NCI-H748 (cell line): ENCODE measurements around the gene MS4A6A.
"Not testable (repeated sequence)": the region's sequence is repeated elsewhere in the genome, so short reads cannot be mapped to it uniquely, and the experiment has no call there.

Source experiments
- DNase-seq: peaks from one replicate; lab custom pipeline; 2025; ENCODE audit not compliant: unreplicated experiment; lab: John Stamatoyannopoulos, UW

The MS4A6A gene

DNA sequence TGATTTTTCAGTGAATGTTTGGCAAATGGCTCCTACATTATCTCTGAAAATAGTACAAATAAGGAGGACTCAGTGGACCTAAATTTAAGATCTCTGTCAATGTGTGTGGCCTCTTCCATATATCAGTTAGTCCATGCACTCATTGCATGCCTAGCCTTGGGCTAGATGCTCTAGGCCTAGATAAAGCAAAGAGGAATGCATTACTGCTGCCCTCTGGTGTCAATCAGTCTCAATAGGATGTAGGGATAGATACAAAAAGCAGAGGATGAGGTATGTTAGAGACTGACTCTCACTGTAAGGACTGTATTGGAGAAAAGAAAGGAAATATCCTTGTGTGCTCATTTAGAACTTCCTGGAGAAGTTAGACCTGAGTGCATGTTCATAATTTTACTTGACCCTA lies 52.4 kb downstream of the MS4A6A start:
- DNase-seq = peak; percentile 39

DNA sequence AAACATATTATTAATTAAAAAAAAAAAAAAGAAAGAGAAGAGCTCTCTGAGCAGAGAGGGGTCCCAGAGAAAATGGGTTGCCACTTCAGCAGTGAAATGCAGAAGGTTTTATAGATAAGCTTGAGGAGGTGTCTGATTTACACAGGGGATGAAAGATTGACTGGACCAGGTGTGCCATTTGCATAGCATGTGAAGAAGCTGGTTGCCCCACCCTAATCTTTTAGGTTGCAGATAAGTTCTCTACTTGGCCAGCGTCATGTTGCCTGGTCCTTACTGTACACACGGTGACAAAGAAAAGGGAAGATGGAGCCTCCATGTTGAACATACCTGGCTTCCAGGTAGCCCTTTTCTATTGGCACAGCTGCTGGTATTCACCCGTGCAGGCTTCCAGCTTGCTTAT lies 53.0 kb downstream of the MS4A6A start:
- DNase-seq = no peak

DNA sequence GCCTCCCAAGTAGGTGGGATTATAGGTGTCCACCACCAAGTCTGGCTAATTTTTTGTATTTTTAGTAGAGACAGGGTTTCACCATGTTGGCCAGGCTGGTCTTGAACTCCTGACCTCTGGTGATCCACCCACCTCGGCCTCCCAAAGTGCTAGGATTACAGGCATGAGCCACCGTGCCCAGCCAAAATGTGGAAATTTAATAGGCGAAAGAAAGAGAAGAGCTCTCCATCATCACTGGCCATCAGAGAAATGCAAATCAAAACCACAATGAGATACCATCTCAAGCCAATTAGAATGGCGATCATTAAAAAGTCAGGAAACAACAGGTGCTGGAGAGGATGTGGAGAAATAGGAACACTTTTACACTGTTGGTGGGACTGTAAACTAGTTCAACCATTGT lies 54.0 kb downstream of the MS4A6A start:
- not testable (repeated sequence) for DNase-seq

DNA sequence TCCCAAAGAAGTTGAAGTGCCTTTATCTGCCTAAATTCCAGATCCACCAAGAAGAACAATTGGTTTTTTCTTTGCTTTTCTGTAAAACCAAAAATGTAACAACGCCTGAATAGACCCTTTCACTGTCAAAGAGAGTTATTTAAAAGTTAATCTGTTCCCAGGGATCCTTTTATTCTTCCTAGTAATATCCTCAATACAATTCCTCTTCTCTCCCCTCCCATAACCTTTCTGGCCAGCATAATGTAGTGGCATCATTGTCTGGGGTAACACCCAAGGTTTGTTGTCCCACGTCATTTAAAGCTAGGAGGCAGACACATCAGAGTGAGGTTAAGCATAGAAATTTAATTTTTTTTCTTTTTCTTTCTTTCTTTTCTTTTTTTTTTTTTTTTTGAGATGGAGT lies 54.5 kb downstream of the MS4A6A start:
- DNase-seq = no peak

DNA sequence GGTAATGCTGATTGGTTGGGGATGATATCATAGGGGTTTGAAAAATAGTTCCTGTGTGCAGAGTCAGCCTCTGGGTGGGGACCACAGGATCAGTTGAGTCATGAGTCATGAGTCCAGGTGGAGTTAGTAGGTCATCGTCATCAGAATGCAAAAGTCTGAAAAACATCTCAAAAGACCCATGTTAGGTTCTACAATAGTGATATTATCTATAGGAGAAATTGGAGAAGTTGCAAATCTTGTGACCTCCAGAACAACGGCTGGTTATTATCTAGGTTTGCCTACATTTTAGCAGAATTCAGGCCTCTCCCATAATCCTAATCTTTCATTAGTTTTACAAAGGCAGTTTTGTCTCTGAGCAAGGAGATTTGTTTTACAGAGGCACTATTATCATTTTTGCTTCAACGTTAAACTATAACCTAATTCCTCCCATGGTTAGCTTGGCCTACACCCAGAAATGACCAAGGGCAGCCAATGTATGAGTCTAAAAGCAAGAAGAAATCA lies 55.5 kb downstream of the MS4A6A start:
- DNase-seq = no peak

DNA sequence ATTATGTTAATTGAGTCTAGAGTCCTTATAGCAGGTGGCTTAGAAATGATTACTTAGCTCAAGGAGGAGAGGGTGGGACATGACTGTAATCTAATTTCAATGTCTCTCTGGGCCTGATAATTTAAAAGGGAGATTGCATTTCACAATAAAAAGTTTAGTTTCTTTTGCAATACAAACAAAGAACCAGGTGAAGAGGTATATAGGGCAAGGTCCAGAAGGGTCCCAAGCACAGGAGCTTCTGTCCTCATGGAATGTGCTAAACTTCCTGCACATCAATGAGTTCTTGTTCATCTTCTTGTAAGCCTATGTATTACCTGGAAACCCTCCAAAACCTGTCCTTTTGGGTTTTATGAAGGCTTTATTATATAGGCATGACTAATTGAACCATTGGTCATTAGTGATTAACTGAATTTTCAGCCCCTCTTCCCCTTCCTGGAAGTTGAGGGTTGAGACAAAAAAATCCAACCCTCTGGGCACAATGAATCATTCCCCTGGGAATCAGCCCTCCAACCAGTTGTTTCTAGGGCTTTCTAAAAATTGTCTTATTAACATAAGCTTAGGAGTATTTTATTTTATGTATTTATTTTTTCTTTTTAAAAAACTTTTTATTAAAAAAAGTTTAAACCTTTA lies 56.8 kb downstream of the MS4A6A start:
- DNase-seq = no peak

DNA sequence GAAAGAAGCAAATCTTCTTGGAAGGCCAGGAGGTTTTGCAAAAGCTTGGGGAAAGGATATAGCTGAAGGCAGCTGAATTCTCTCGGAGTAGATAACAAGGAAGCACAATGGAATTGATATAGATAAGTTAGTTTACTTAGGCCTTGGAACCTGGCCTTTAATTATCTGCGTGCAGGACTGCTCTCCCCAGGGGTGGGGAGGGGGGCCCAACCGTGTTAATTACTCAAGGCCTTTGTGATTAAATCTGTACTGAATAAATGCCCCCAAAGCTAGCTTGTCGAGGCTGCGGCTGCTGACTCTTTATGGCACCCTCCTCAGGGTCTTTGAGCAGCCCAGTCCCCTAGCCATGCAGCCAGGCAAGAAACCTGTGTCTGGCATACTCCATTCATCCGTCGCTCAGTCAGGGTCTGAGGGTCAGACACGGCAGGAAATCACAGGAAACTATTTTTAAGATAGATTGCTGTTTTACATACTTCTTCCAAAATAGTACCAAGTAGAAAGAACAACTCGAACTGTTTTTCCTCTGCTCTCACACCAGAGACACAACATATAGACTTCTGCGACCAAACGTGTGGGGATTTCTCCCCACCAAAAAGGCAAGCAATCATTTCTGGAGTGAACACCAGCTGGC lies 58.0 kb downstream of the MS4A6A start:
- no peak for DNase-seq
